Immature natural killer cell (primary cell): ENCODE results near the gene DOK1. TPM values are rescaled to one million over a fixed set of nuclear protein-coding genes. Genes with fewer than 3 reads are reported as not detected.

ENCODE experiments used
- DNase-seq, 3 donors: peaks; one replicate each; pipeline ENCODE4 v3.0.0; 2022; ENCODE audit warnings: mixed read lengths in 1 of 3
- H3K27ac Mint-ChIP-seq, 6 donors: one replicate each; pipeline ENCODE4 v1.8.0; 2020; ENCODE audit warnings: mixed read lengths in 6 of 6, mild to moderate bottlenecking in 5 of 6, inconsistent platforms in 4 of 6, moderate library complexity in 3 of 6
- H3K27me3 Mint-ChIP-seq, 3 donors: one replicate each; pipeline ENCODE4 v1.8.0; 2020 to 2021; ENCODE audit warnings: low read depth in 3 of 3, mild to moderate bottlenecking in 3 of 3, mixed read lengths in 3 of 3, moderate library complexity in 3 of 3, inconsistent platforms in 1 of 3
- H3K36me3 Mint-ChIP-seq, 3 donors: one replicate each; pipeline ENCODE4 v1.8.0; 2020; ENCODE audit warnings: mixed read lengths in 3 of 3, inconsistent platforms in 2 of 3, mild to moderate bottlenecking in 2 of 3
- H3K4me1 Mint-ChIP-seq, 2 donors: one replicate each; pipeline ENCODE4 v1.8.0; 2020; ENCODE audit warnings: inconsistent platforms in 2 of 2, mild to moderate bottlenecking in 2 of 2, mixed read lengths in 2 of 2, moderate library complexity in 1 of 2
- H3K4me3 Mint-ChIP-seq, 5 donors: one replicate each; pipeline ENCODE4 v1.8.0; 2020; ENCODE audit warnings: mild to moderate bottlenecking in 5 of 5, mixed read lengths in 5 of 5, inconsistent platforms in 3 of 5, moderate library complexity in 3 of 5
- H3K9me3 Mint-ChIP-seq, 6 donors: one replicate each; pipeline ENCODE4 v1.8.0; 2020; ENCODE audit warnings: mild to moderate bottlenecking in 6 of 6, mixed read lengths in 6 of 6, inconsistent platforms in 4 of 6, moderate library complexity in 3 of 6
- polyA plus RNA-seq, 3 donors: library from polyadenylated mRNA; unstranded; fragments of 300-500 nt; fragmentation: Illumina TruSeq; gene quantifications; one replicate each; pipeline ENCODE4 v1.2.3, GENCODE V29; 2021

The DOK1 gene
- polyA plus RNA-seq, 3 donors from 2014 or later: 18.4 to 42.7 (median 28.4) TPM

DNA sequence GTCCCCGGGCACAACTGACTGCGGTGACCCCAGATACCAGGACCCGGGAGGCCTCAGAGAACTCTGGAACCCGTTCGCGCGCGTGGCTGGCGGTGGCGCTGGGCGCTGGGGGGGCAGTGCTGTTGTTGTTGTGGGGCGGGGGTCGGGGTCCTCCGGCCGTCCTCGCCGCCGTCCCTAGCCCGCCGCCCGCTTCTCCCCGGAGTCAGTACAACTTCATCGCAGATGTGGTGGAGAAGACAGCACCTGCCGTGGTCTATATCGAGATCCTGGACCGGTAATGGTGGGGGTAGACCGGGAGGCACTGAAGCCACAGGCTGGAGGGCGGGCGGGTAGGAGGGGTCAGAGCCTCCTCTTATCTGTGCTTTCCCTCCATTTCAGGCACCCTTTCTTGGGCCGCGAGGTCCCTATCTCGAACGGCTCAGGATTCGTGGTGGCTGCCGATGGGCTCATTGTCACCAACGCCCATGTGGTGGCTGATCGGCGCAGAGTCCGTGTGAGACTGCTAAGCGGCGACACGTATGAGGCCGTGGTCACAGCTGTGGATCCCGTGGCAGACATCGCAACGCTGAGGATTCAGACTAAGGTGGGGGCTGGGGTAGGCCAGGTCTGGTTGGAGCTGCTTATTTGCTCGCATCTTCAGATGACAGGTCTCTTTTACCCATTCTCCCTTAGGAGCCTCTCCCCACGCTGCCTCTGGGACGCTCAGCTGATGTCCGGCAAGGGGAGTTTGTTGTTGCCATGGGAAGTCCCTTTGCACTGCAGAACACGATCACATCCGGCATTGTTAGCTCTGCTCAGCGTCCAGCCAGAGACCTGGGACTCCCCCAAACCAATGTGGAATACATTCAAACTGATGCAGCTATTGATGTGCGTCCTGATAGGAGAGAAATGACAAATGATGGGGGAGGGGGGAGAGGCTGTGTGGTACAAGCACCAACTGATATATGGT is 24.0 kb upstream of the DOK1 start:
- Mint-ChIP-seq H3K9me3 (no peaks in the 10 kb centered on the region), H3K27me3 (peaks cover 9 to 22% (median 10%) of the 10 kb centered on the region in 3 donors), H3K4me1 (peaks cover 41 to 43% of the 10 kb centered on the region in 2 donors), H3K27ac (peak overlapping the region; percentile 93 to 99 (median 96)), H3K4me3 (peak overlapping the region; percentile 93 to 97 (median 95)), H3K36me3 (peaks cover 12 to 27% (median 16%) of the 10 kb centered on the region in 3 donors)
- peak; percentile 83 to 84 (median 84) for DNase-seq

DNA sequence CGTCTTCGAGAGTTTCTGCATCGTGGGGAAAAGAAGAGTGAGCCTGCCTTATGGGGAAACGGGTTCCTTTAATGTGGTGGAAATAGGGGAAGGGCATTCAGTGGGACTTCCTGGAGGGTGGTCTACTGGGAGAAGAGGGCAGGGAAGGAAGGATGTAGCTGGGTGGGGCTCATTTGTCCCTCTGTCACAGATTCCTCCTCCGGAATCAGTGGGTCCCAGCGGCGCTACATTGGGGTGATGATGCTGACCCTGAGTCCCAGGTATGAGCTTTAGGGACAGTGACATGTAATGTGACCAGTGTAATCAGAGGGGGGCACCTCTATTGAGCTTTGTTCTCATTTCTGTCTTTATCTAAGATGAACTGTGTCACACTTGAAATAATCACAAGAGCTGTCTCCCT is 22.9 kb upstream of the DOK1 start:
- peaks cover 9 to 22% (median 10%) of the 10 kb centered on the region in 3 donors for H3K27me3 Mint-ChIP-seq
- no peaks in the 10 kb centered on the region for H3K9me3 Mint-ChIP-seq
- H3K36me3 Mint-ChIP-seq: peaks cover 6 to 20% (median 8%) of the 10 kb centered on the region in 3 donors
- peaks cover 41% of the 10 kb centered on the region in 2 donors for H3K4me1 Mint-ChIP-seq
- H3K4me3 Mint-ChIP-seq: peak overlapping the region in 3 of 5 donors; percentile 13 to 97 (median 55)
- H3K27ac Mint-ChIP-seq: peak overlapping the region; percentile 93 to 99 (median 96)
- DNase-seq: no peak

DNA sequence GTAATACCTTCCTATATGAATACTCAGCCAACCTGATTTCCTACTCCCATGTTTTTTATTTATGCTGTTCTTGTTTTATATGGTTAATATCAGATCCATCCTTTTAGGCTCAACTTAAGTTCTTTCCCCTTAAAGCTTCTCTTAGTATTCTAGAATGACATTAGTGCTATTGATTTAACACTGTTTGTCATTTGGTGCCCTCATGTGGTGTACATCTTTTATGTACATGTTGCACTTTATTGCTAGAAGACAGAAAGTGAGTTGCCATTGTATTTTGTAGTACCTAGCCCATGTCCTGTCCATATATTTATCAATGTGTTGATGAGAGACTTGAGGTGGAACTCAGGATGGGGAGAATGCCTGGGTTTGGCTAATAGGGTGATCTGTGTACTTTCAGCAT is 22.3 kb upstream of the DOK1 start:
- H3K36me3 Mint-ChIP-seq: peaks cover under 1 to 16% (median 5%) of the 10 kb centered on the region in 3 donors
- peaks cover 10 to 22% (median 13%) of the 10 kb centered on the region in 3 donors for H3K27me3 Mint-ChIP-seq
- H3K27ac Mint-ChIP-seq: peak overlapping the region; percentile 52 to 99 (median 95)
- H3K9me3 Mint-ChIP-seq: no peaks in the 10 kb centered on the region
- H3K4me1 Mint-ChIP-seq: peaks cover 39 to 41% of the 10 kb centered on the region in 2 donors
- H3K4me3 Mint-ChIP-seq: peak overlapping the region in 4 of 5 donors; percentile 11 to 57 (median 42)
- DNase-seq: peak; percentile 39 to 41 (median 39)

DNA sequence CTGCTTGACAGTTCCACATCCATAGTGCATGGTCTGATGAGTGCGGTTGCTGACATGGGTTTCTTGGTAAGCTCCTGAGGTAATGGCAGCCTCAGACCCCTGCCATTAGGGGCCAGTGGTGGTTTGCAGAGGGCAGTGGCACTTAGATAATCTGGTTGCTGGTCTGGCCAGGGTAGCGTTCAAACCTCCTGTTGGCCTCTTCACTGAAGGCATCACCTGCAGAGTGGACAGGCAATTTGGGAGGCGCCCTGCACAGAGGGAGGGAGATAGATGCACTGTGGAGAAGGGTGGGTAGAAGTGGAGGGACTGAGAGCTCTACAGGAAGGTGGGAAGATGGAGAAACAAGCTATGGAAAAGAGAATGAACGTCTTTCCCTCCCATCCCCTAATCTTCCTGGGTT is 21.1 kb upstream of the DOK1 start:
- H3K27ac Mint-ChIP-seq: peak overlapping the region in 1 of 6 donors; percentile 34
- peaks cover 0 to 8% (median 5%) of the 10 kb centered on the region in 3 donors for H3K36me3 Mint-ChIP-seq
- no peak overlapping the region for H3K4me3 Mint-ChIP-seq
- H3K9me3 Mint-ChIP-seq: no peaks in the 10 kb centered on the region
- H3K27me3 Mint-ChIP-seq: peaks cover 10 to 22% (median 14%) of the 10 kb centered on the region in 3 donors
- H3K4me1 Mint-ChIP-seq: peaks cover 29 to 30% of the 10 kb centered on the region in 2 donors
- DNase-seq: no peak

DNA sequence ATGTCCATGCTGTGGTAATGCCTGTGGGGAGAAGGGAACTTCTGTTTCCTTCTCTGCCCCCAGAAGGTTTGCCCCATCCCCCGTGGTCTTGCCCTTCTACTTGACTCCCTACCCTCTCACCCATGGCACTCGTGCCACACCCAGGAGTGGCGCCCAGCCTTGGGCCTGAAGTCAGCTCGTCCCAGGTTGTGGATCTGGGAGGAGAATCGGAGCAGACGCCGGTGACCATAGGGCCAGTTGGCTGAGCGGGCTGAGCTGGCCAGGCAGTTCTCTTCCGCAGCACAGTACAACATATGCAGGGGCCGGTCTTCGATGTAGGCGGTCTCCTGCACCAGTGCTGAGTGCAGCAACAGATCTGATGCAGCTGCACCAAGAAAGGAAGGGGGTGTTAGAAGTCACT is 20.1 kb upstream of the DOK1 start:
- Mint-ChIP-seq H3K27ac (peak overlapping the region in 1 of 6 donors; percentile 22), H3K4me3 (no peak overlapping the region)

DNA sequence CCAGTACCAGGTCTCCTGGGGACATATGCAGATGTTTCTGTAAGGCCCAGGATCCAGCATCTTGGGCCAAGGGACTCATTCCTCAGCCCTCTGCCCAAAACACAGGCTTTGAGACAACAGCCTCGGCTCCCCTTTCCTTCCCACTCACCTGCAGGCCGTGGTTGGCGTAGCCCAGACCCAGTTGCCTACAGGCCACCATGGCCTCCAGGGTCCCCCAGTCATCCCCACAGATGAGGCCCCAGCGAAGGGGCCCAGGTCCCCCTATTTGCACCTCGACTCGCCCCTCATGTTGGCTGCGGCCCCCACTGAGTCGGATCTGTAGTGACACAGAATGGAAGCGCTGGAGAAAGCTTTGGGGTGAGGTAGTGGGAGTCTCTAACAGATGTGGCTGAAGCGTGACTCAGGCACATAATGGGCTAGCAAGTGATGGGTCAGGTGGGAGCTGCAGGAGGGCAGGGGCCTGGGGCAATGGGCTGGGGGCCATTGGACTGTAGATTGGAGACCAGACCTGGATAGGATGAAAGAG is 19.0 kb upstream of the DOK1 start:
- Mint-ChIP-seq H3K27me3 (peaks cover 5 to 17% (median 10%) of the 10 kb centered on the region in 3 donors), H3K36me3 (peaks cover 0 to 8% (median 5%) of the 10 kb centered on the region in 3 donors), H3K9me3 (no peaks in the 10 kb centered on the region), H3K4me1 (peaks cover 16 to 19% of the 10 kb centered on the region in 2 donors), H3K4me3 (no peak overlapping the region), H3K27ac (no peak overlapping the region)
- no peak for DNase-seq

More for the DNA sequence above, 20.1 kb upstream of the DOK1 start:
- H3K9me3 Mint-ChIP-seq: no peaks in the 10 kb centered on the region
- peaks cover 9 to 22% (median 12%) of the 10 kb centered on the region in 3 donors for H3K27me3 Mint-ChIP-seq
- no peak for DNase-seq
- peaks cover 19 to 22% of the 10 kb centered on the region in 2 donors for H3K4me1 Mint-ChIP-seq
- peaks cover 0 to 8% (median 5%) of the 10 kb centered on the region in 3 donors for H3K36me3 Mint-ChIP-seq

DNA sequence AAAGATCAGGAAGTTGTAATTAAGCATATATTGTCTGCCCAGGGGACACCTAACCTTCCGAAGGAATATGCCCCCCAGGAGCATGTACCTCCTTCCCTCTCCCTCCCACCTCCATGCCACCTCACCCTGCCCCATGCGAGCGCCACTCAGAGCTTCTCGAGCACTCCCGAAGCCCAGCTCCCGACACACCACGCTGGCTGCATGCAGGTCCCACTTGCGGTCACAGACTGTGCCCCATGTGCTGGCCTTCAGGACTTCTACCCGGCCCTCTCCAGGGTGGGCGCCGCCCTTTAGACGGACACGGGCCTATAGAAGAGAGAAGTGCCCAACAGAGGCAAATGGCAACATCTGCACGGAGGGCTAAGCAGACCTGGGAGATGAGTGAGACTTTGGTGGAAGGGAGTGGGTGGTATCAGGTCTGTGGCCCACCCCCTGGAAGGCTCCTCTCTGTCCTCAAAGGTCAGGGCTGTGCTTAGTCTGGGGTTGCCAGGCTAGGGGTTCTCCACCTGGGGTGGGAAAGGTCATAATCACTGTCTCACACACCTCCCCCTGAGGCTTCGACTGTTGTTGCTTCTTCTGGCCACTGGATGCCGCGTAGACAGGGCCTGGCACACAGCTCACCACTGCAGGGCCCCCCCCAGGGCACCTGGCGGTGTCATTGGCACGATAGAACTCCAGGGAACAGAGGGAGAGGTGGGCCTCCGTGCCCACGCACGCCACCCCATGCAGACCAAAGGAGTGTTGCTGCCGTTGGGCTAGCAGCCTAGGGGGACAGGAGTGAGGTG is 18.2 kb upstream of the DOK1 start:
- peaks cover 0 to 12% (median 10%) of the 10 kb centered on the region in 3 donors for H3K27me3 Mint-ChIP-seq
- H3K9me3 Mint-ChIP-seq: no peaks in the 10 kb centered on the region
- H3K4me1 Mint-ChIP-seq: peaks cover 8 to 11% of the 10 kb centered on the region in 2 donors
- H3K27ac Mint-ChIP-seq: no peak overlapping the region
- no peak overlapping the region for H3K4me3 Mint-ChIP-seq
- peaks cover 0 to 8% (median 5%) of the 10 kb centered on the region in 3 donors for H3K36me3 Mint-ChIP-seq
- no peak for DNase-seq

DNA sequence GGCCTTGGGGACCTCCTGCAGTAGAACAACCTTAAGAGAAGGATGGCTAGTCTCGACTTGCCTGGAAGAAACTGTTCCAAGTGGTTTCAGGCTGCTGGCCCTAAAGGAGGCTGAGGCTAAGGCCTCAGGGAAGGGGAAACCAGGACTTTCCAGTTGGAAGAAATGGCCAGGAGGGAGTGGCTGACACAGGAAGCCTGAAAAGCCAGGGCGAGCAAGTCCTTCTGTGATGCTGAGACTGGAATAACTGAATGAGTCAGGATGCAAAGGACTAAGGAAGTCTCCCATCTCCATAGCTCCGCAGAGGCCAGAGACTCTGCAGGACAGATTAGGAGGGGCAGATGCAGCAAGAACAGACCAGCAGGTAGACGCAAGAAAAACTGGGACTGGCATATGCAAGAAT is 17.4 kb upstream of the DOK1 start:
- no peak overlapping the region for H3K27ac Mint-ChIP-seq
- peaks cover 2 to 3% of the 10 kb centered on the region in 2 donors for H3K4me1 Mint-ChIP-seq
- peaks cover 0 to 5% (median 2%) of the 10 kb centered on the region in 3 donors for H3K36me3 Mint-ChIP-seq
- H3K27me3 Mint-ChIP-seq: peaks cover 0 to 12% (median 10%) of the 10 kb centered on the region in 3 donors
- H3K9me3 Mint-ChIP-seq: no peaks in the 10 kb centered on the region
- no peak for DNase-seq
- no peak overlapping the region for H3K4me3 Mint-ChIP-seq

DNA sequence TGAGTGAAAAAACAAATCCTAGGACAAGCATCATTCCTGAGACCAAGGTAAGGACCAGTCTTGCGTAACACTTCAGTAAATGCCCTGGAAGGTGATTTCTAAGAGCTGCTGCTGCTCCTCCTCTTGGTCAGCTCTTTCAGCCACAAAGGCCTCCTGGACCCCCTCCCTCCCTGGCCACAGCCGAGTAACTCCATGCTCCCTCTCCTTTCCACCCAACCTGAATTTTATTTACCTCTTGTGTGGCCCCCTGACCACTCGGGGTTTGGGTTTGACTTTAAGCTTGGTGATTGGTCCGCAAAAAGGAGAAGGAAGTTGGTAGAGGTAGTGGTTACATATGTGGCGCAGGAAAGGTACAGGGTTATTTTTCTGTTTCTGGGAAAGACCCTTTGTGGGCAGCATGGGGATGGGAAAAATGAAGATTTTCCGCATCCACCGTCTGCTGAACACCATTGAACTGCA is 15.6 kb upstream of the DOK1 start:
- H3K9me3 Mint-ChIP-seq: no peaks in the 10 kb centered on the region
- DNase-seq: no peak
- H3K4me3 Mint-ChIP-seq: no peak overlapping the region
- H3K4me1 Mint-ChIP-seq: no peaks in the 10 kb centered on the region
- H3K27me3 Mint-ChIP-seq: peaks cover 0 to 12% (median 10%) of the 10 kb centered on the region in 3 donors
- peaks cover 0 to 1% (median 0%) of the 10 kb centered on the region in 3 donors for H3K36me3 Mint-ChIP-seq
- H3K27ac Mint-ChIP-seq: no peak overlapping the region

DNA sequence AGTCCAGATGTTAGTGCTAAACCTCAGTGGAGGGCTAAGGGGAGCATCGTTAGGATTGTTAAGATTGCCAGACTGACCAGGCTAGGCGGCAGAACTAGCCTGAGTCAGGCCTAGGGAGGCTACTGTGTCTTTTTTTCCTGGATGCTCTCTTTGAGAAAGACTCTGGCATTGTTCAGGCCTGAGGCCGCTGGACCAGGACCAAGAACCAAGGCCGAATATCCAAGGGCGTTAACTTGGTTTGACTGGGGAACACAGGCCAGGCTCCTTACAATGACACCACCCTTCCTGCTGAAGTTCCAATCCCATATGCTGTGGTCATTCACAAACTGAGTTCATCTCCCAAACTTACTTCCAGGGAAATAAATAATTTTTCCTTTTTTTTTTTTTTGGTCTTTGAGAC is 14.2 kb upstream of the DOK1 start:
- no peaks in the 10 kb centered on the region for H3K4me1 Mint-ChIP-seq
- peaks cover 0 to 14% (median 10%) of the 10 kb centered on the region in 3 donors for H3K27me3 Mint-ChIP-seq
- no peak overlapping the region for H3K27ac Mint-ChIP-seq
- H3K4me3 Mint-ChIP-seq: no peak overlapping the region
- H3K36me3 Mint-ChIP-seq: no peaks in the 10 kb centered on the region
- H3K9me3 Mint-ChIP-seq: no peaks in the 10 kb centered on the region
- no peak for DNase-seq

DNA sequence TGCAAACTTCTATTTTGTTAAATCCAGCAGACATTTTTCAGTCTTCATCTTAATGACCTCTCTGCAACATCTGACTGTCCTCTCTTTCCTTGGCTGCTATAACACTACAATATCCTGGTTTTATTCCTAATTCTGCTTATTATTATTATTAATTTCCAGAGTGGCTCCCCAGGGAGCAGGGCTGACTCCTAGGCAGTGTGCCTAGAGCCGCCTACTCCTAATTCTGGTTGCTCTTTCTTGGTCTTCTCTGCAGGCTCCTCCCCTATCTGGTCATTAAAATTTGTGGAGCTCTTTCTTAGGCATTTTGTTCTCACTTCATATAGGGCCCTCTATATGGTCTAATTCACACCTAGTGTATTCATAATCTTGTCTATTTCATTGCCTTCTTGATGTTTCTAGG is 11.5 kb upstream of the DOK1 start:
- peaks cover 0 to under 1% of the 10 kb centered on the region in 2 donors for H3K4me1 Mint-ChIP-seq
- DNase-seq: no peak
- no peak overlapping the region for H3K27ac Mint-ChIP-seq
- H3K4me3 Mint-ChIP-seq: no peak overlapping the region
- H3K36me3 Mint-ChIP-seq: peaks cover 0 to 3% (median 0%) of the 10 kb centered on the region in 3 donors
- H3K27me3 Mint-ChIP-seq: peaks cover 8 to 16% (median 13%) of the 10 kb centered on the region in 3 donors
- no peaks in the 10 kb centered on the region for H3K9me3 Mint-ChIP-seq

DNA sequence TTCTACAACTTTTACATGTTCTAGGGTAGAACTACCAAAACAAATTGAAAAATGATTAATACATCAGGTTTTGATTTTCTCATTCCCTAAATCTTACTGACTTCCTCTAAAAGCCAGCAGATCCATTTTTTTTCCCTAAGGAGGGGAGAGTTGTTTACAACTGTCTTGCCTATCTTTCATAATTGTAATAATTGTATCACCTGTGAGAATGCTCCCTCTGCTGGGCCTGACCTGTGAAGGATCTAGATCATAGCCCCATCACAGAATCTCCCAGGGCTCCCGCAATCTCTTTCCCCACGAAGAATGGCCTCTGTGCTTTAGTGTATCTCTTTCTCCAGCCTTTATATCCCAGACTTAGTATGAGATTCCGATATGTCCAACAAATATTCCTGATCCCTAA is 9.9 kb upstream of the DOK1 start:
- no peak overlapping the region for H3K4me3 Mint-ChIP-seq
- H3K27me3 Mint-ChIP-seq: peaks cover 9 to 18% (median 12%) of the 10 kb centered on the region in 3 donors
- H3K36me3 Mint-ChIP-seq: peaks cover 0 to 3% (median 0%) of the 10 kb centered on the region in 3 donors
- H3K4me1 Mint-ChIP-seq: peaks cover 4 to 6% of the 10 kb centered on the region in 2 donors
- H3K27ac Mint-ChIP-seq: no peak overlapping the region
- H3K9me3 Mint-ChIP-seq: no peaks in the 10 kb centered on the region
- DNase-seq: no peak

DNA sequence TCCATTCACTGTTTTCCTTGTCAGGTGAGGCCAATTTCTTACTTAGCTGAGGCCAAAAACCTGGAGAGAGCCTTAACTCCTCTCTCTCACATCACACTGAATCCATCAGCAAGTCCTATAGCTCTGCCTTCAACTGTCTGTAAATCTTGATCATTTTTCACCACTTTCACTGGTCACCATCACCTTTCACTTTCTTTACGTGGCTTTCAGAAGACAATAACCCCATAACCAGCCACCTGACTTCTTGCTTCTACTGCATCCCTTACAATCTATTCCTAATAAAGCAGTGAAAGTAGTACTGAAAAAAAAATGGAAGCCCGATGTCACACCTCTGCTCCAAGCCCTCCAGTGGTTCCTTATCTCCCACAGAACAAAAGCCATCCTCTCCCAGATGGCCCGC is 8.5 kb upstream of the DOK1 start:
- H3K36me3 Mint-ChIP-seq: peaks cover 0 to 3% (median 0%) of the 10 kb centered on the region in 3 donors
- H3K27me3 Mint-ChIP-seq: peaks cover 14 to 23% (median 19%) of the 10 kb centered on the region in 3 donors
- H3K9me3 Mint-ChIP-seq: no peaks in the 10 kb centered on the region
- DNase-seq: no peak
- no peak overlapping the region for H3K27ac Mint-ChIP-seq
- peaks cover 4 to 6% of the 10 kb centered on the region in 2 donors for H3K4me1 Mint-ChIP-seq
- no peak overlapping the region for H3K4me3 Mint-ChIP-seq
